Measurements from ENCODE around the gene TRAPPC6A.

DNA sequence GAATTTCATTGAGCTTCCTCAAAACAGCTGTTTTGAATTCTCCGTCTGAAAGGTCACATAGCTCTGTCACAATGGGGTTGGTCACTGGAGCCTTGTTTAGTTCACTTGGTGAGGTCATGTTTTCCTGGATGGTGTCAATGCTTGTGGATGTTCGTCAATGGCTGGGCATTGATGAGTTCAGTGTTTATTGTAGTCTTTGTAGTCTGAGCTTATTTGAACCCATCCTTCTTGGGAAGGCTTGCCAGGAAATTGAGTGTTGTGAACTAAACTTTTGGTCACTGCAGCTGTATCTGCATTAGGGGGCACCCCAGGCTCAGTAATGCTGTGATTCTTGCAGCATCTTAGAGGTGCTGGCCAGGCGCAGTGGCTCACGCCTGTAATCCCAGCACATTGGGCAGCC is 22.5 kb upstream of the TRAPPC6A start:
- TF ChIP-seq, protein P1, sequence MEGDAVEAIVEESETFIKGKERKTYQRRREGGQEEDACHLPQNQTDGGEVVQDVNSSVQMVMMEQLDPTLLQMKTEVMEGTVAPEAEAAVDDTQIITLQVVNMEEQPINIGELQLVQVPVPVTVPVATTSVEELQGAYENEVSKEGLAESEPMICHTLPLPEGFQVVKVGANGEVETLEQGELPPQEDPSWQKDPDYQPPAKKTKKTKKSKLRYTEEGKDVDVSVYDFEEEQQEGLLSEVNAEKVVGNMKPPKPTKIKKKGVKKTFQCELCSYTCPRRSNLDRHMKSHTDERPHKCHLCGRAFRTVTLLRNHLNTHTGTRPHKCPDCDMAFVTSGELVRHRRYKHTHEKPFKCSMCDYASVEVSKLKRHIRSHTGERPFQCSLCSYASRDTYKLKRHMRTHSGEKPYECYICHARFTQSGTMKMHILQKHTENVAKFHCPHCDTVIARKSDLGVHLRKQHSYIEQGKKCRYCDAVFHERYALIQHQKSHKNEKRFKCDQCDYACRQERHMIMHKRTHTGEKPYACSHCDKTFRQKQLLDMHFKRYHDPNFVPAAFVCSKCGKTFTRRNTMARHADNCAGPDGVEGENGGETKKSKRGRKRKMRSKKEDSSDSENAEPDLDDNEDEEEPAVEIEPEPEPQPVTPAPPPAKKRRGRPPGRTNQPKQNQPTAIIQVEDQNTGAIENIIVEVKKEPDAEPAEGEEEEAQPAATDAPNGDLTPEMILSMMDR (IDR thresholded peaks at IDR 0.05) = no peak
- TF ChIP-seq NR3C1 (CRISPR knock-in tag; conservative IDR thresholded peaks at IDR 0.05; ENCODE audit: low read depth) = no peak
- TF ChIP-seq USF2 (CRISPR knock-in tag; IDR thresholded peaks at IDR 0.05) = no peak
- 0 out of 2 replicates have a peak, but pooled peaks have one; percentile 18 for TF ChIP-seq SP1 (CRISPR knock-in tag; conservative IDR thresholded peaks at IDR 0.05)
- no peak for TF ChIP-seq TEAD4 (CRISPR knock-in tag; IDR thresholded peaks at IDR 0.05)
- no peak for TF ChIP-seq ZNF219 (CRISPR knock-in tag; IDR thresholded peaks at IDR 0.05; ENCODE audit: borderline replicate concordance)
- TF ChIP-seq JUN (CRISPR knock-in tag; IDR thresholded peaks at IDR 0.05) = no peak
- no peak for TF ChIP-seq E2F4 (CRISPR knock-in tag; IDR thresholded peaks at IDR 0.05; ENCODE audit: borderline replicate concordance, low read depth)
- TF ChIP-seq, protein P2, sequence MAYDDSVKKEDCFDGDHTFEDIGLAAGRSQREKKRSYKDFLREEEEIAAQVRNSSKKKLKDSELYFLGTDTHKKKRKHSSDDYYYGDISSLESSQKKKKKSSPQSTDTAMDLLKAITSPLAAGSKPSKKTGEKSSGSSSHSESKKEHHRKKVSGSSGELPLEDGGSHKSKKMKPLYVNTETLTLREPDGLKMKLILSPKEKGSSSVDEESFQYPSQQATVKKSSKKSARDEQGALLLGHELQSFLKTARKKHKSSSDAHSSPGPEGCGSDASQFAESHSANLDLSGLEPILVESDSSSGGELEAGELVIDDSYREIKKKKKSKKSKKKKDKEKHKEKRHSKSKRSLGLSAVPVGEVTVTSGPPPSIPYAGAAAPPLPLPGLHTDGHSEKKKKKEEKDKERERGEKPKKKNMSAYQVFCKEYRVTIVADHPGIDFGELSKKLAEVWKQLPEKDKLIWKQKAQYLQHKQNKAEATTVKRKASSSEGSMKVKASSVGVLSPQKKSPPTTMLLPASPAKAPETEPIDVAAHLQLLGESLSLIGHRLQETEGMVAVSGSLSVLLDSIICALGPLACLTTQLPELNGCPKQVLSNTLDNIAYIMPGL (CRISPR knock-in tag; IDR thresholded peaks at IDR 0.05) = no peak
